KMS-11 (cell line): ENCODE measurements around the gene OAS1.
"Not testable (repeated sequence)": the region's sequence is repeated elsewhere in the genome, so short reads cannot be mapped to it uniquely, and the experiment has no call there.

Experiments used
- H2AFZ ChIP-seq: fragments of 200-600 bp; sonication (generic); 2 replicates; pipeline ENCODE4 v1.6.1; 2016; ENCODE audit warnings: antibody characterized with exemption, mixed run types, low read depth
- H3K27ac ChIP-seq: fragments of 200-600 bp; sonication (generic); 2 replicates; pipeline ENCODE4 v1.6.1; 2016; ENCODE audit warnings: mild to moderate bottlenecking, mixed run types
- H3K27me3 ChIP-seq: fragments of 200-600 bp; sonication (generic); 2 replicates; pipeline ENCODE4 v1.6.1; 2017; ENCODE audit warnings: mild to moderate bottlenecking, low read depth, mixed run types, moderate library complexity; ENCODE audit not compliant: insufficient read depth
- H3K36me3 ChIP-seq: fragments of 200-600 bp; sonication (generic); 2 replicates; pipeline ENCODE4 v1.6.1; 2017; ENCODE audit warnings: mild to moderate bottlenecking, mixed run types; ENCODE audit not compliant: insufficient read depth
- H3K4me1 ChIP-seq: fragments of 200-600 bp; sonication (generic); 2 replicates; pipeline ENCODE4 v1.6.1; 2016; ENCODE audit warnings: mild to moderate bottlenecking, low read depth, mixed run types; ENCODE audit not compliant: poor library complexity, severe bottlenecking
- H3K4me2 ChIP-seq: fragments of 200-600 bp; sonication (generic); 2 replicates; pipeline ENCODE4 v1.7.0; 2016; ENCODE audit warnings: mild to moderate bottlenecking, mixed run types
- H3K4me3 ChIP-seq: fragments of 200-600 bp; sonication (generic); IDR thresholded peaks from 2 replicates; pipeline ENCODE4 v1.6.1; 2017; ENCODE audit warnings: low read depth, low read length, mixed read lengths; ENCODE audit not compliant: insufficient read depth
- H3K79me2 ChIP-seq: fragments of 200-600 bp; sonication (generic); 2 replicates; pipeline ENCODE4 v1.6.1; 2016; ENCODE audit warnings: low read depth, mixed run types; ENCODE audit not compliant: insufficient read depth
- H3K9ac ChIP-seq: fragments of 200-600 bp; sonication (generic); 2 replicates; pipeline ENCODE4 v1.6.1; 2016; ENCODE audit warnings: mild to moderate bottlenecking, mixed run types
- H4K20me1 ChIP-seq: fragments of 200-600 bp; sonication (generic); 2 replicates; pipeline ENCODE4 v1.6.1; 2016; ENCODE audit warnings: mild to moderate bottlenecking, mixed run types; ENCODE audit not compliant: insufficient read depth
- TF ChIP-seq, protein P1 (sequence below): fragments of 200-600 bp; sonication (generic); conservative IDR thresholded peaks from 2 replicates; pipeline ENCODE4 v1.6.1; 2017; ENCODE audit warnings: low read depth, mild to moderate bottlenecking, antibody characterized with exemption, low read length, moderate library complexity, mixed read lengths

Gene OAS1

DNA sequence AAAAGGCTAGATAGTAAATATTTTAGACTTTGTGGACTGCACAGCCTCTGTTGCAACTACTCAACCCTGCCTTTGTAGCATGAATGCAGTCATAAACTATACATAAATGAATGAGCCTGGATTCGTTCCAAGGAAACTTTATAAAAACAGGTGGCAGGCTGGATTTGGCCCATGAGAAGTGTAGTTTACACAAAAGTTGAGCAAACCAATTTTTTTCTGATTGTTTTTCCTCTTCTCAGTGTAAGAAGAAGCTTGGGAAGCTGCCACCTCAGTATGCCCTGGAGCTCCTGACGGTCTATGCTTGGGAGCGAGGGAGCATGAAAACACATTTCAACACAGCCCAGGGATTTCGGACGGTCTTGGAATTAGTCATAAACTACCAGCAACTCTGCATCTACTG is 9.5 kb downstream of the OAS1 start:
- Histone ChIP-seq H3K36me3 (no peaks in the 10 kb centered on the region), H2AFZ (no peak overlapping the region), H3K27me3 (no peaks in the 10 kb centered on the region)

GRCh38 chr12:112919121-112919520 is 12.4 kb downstream of the OAS1 start:
- Histone ChIP-seq H3K4me3 (no peak overlapping the region), H4K20me1 (no peaks in the 10 kb centered on the region), H3K27ac (no peak overlapping the region), H2AFZ (no peak overlapping the region), H3K9ac (no peak overlapping the region), H3K79me2 (no peaks in the 10 kb centered on the region), H3K36me3 (no peaks in the 10 kb centered on the region), H3K4me1 (no peaks in the 10 kb centered on the region), H3K4me2 (no peak overlapping the region), H3K27me3 (no peaks in the 10 kb centered on the region)
- TF ChIP-seq, protein P1, sequence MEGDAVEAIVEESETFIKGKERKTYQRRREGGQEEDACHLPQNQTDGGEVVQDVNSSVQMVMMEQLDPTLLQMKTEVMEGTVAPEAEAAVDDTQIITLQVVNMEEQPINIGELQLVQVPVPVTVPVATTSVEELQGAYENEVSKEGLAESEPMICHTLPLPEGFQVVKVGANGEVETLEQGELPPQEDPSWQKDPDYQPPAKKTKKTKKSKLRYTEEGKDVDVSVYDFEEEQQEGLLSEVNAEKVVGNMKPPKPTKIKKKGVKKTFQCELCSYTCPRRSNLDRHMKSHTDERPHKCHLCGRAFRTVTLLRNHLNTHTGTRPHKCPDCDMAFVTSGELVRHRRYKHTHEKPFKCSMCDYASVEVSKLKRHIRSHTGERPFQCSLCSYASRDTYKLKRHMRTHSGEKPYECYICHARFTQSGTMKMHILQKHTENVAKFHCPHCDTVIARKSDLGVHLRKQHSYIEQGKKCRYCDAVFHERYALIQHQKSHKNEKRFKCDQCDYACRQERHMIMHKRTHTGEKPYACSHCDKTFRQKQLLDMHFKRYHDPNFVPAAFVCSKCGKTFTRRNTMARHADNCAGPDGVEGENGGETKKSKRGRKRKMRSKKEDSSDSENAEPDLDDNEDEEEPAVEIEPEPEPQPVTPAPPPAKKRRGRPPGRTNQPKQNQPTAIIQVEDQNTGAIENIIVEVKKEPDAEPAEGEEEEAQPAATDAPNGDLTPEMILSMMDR, result no peak

More for the DNA sequence above, 9.5 kb downstream of the OAS1 start:
- Histone ChIP-seq H3K4me2 (no peak overlapping the region), H3K9ac (no peak overlapping the region), H3K4me3 (no peak overlapping the region), H3K4me1 (no peaks in the 10 kb centered on the region), H3K27ac (no peak overlapping the region), H4K20me1 (no peaks in the 10 kb centered on the region), H3K79me2 (no peaks in the 10 kb centered on the region)
- TF ChIP-seq, protein P1, result no peak

DNA sequence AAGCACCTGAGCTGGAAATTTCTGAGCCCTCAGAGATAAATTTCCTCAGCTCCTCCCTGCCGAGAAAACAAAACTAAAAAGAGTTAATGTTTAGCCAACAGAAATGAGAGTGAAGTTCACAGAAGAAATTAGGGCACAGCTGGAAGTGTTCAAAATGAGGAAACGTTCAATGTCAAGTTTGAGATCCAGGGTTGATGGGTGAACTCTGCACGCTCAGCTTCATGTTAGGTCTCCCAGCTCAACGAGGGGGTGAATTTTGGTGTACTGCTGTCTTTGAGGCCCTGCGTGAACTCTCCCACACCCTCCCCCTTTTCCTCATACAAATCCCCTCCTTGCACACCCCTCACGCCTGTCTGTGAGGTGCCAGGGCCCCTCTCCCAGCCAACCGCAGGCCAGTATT is 18.2 kb downstream of the OAS1 start:
- Histone ChIP-seq H3K4me3 (no peak overlapping the region), H3K4me1 (no peaks in the 10 kb centered on the region), H3K9ac (no peak overlapping the region), H3K27me3 (no peaks in the 10 kb centered on the region), H3K4me2 (no peak overlapping the region), H3K36me3 (no peaks in the 10 kb centered on the region), H3K79me2 (no peaks in the 10 kb centered on the region), H3K27ac (no peak overlapping the region), H2AFZ (no peak overlapping the region), H4K20me1 (no peaks in the 10 kb centered on the region)
- TF ChIP-seq, protein P1, result no peak

- not testable (repeated sequence) for H3K27me3 ChIP-seq, H3K4me3 ChIP-seq, H3K4me1 ChIP-seq, H3K9ac ChIP-seq, H3K79me2 ChIP-seq, H2AFZ ChIP-seq, H4K20me1 ChIP-seq, H3K4me2 ChIP-seq, H3K27ac ChIP-seq, H3K36me3 ChIP-seq
Measured at GRCh38 chr12:112926416-112927033, 19.8 kb downstream of the OAS1 start.

GRCh38 chr12:112927475-112927874 is 20.7 kb downstream of the OAS1 start:
- Histone ChIP-seq H3K36me3 (no peaks in the 10 kb centered on the region), H3K9ac (no peak overlapping the region), H3K27me3 (no peaks in the 10 kb centered on the region), H3K27ac (no peak overlapping the region), H4K20me1 (no peaks in the 10 kb centered on the region), H2AFZ (no peak overlapping the region), H3K79me2 (no peaks in the 10 kb centered on the region), H3K4me2 (no peak overlapping the region), H3K4me1 (no peaks in the 10 kb centered on the region), H3K4me3 (no peak overlapping the region)
- TF ChIP-seq, protein P1, result no peak
